Omental fat pad (tissue), 4 donors: ENCODE data around the gene SLC2A10. TPM values are rescaled to one million over a fixed set of nuclear protein-coding genes. Genes with fewer than 3 reads are reported as not detected.

Source experiments
- ATAC-seq: fragments of 150-250 bp; one replicate; pipeline ENCODE4 v1.9.1; 2016; ENCODE audit warnings: mild to moderate bottlenecking, moderate library complexity; ENCODE audit not compliant: low FRiP score
- DNase-seq: peaks from one replicate; pipeline ENCODE4 v3.0.0-alpha.2; 2019; ENCODE audit warnings: low spot score
- CTCF ChIP-seq, 3 donors: fragments of 450-650 bp; IDR thresholded peaks; one replicate each; pipeline ENCODE4 v1.5.1; 2016 to 2017; ENCODE audit warnings: antibody characterized with exemption in 3 of 3, mild to moderate bottlenecking in 3 of 3, moderate library complexity in 2 of 3
- total RNA-seq, 4 donors: library from RNA; depleted of rRNA; stranded (reverse); fragments of >200 nt; gene quantifications; one replicate each; pipeline ENCODE4 v1.1.0, GENCODE V29; 2016

The SLC2A10 gene
- total RNA-seq, 4 donors from 2014 or later, result 5.8 to 28.5 (median 18.7) TPM

DNA sequence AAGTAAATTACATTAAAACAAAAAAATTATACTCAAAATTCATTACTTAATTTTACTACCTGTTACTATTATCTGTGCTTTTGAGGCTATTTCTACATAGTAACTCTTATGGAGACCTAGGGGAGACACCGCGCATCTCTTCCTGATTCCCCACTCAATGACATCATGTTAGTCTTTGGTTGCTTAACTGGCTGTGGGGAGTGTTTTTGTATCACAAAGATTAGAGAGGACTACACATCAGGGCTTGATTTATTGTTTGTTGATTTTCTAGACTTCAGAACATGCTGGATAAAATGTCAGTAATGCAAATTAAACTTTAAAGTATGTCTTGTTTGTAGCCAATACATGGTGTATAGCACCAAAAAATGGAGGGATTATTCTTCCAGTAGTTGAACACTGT is 26.0 kb downstream of the SLC2A10 start:
- no peak for TF ChIP-seq CTCF (IDR thresholded peaks at IDR 0.05)
- ATAC-seq (no peak), DNase-seq (no peak)

- DNase-seq (no peak), ATAC-seq (no peak)
- no peak for TF ChIP-seq CTCF (IDR thresholded peaks at IDR 0.05)
Observed at GRCh38 chr20:46739431-46740213, 30.2 kb downstream of the SLC2A10 start.

GRCh38 chr20:46740214-46740609 is 30.8 kb downstream of the SLC2A10 start:
- DNase-seq (no peak), ATAC-seq (no peak)
- no peak for TF ChIP-seq CTCF (IDR thresholded peaks at IDR 0.05)

- ATAC-seq (no peak), DNase-seq (no peak)
- no peak for TF ChIP-seq CTCF (IDR thresholded peaks at IDR 0.05)
Observed at GRCh38 chr20:46741924-46742668, 32.6 kb downstream of the SLC2A10 start.

DNA sequence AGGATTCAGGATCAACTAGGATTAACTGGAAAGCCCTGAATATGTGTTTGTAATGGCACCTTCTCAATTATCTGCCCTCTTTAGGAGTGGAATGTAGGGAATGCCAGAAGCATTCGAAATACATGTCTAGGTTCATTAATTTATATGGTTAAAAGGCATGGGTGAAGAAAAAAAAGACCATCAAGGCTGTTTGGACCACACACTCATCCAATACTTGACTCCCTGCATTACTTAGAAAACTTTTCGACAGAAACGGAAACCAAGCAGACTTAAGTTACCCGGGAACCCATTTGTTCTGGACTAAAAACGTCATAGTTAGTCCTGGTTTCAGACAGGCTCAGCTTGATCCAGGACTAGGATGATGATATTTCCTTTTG is 33.2 kb downstream of the SLC2A10 start:
- no peak for ATAC-seq
- no peak for DNase-seq
- no peak for TF ChIP-seq CTCF (IDR thresholded peaks at IDR 0.05)

- no peak for TF ChIP-seq CTCF (IDR thresholded peaks at IDR 0.05)
- ATAC-seq, result no peak
- DNase-seq, result no peak
Observed at GRCh38 chr20:46743088-46743487, 33.6 kb downstream of the SLC2A10 start.
